MCF 10A (cell line): ENCODE results near the gene MARCOL. TPM values are rescaled to one million over a fixed set of nuclear protein-coding genes. Genes with fewer than 3 reads are reported as not detected.
"Not testable (repeated sequence)": the region's sequence is repeated elsewhere in the genome, so short reads cannot be mapped to it uniquely, and the experiment has no call there.

ENCODE experiments used
- BruUV-seq: library from RNA; stranded (reverse); fragments of 400-500 nt; replicated peaks from 2 replicates; lab custom pipeline; 2021; lab: Mats Ljungman, UMichigan
- CTCF ChIA-PET: fragments of 300-600 bp; sonication (Branson Sonifier 250); formaldehyde crosslinking; extraction: SDS; loops from one replicate; lab custom pipeline; 2021; ENCODE audit warnings: antibody characterized with exemption, inconsistent platforms; lab: Yijun Ruan, JAX
- POLR2A ChIA-PET: fragments of 300-600, 350-650 bp; sonication (Branson Sonifier 250); formaldehyde crosslinking; extraction: SDS; loops from one replicate; lab custom pipeline; 2020; ENCODE audit warnings: antibody characterized with exemption, inconsistent platforms; lab: Yijun Ruan, JAX
- DNase-seq: peaks from one replicate; pipeline ENCODE4 v3.0.0-alpha.2; 2018; ENCODE audit not compliant: unreplicated experiment
- H3K27ac Mint-ChIP-seq: one replicate; pipeline ENCODE4 v1.8.0; 2022; ENCODE audit warnings: mild to moderate bottlenecking, low read depth, mixed read lengths; ENCODE audit not compliant: unreplicated experiment
- H3K27me3 Mint-ChIP-seq: one replicate; pipeline ENCODE4 v1.8.0; 2022; ENCODE audit warnings: mixed read lengths; ENCODE audit not compliant: insufficient read depth, unreplicated experiment
- H3K36me3 Mint-ChIP-seq: one replicate; pipeline ENCODE4 v1.8.0; 2022; ENCODE audit warnings: mild to moderate bottlenecking, moderate library complexity, mixed read lengths; ENCODE audit not compliant: insufficient read depth, unreplicated experiment
- H3K4me1 Mint-ChIP-seq: one replicate; pipeline ENCODE4 v1.8.0; 2022; ENCODE audit warnings: mixed read lengths; ENCODE audit not compliant: insufficient read depth, unreplicated experiment
- H3K4me3 Mint-ChIP-seq: one replicate; pipeline ENCODE4 v1.8.0; 2022; ENCODE audit warnings: mild to moderate bottlenecking, moderate library complexity, mixed read lengths; ENCODE audit not compliant: unreplicated experiment
- H3K9me3 Mint-ChIP-seq: one replicate; pipeline ENCODE4 v1.8.0; 2022; ENCODE audit warnings: mixed read lengths; ENCODE audit not compliant: unreplicated experiment
- intact Hi-C: fragments of 100-400 bp; cut with micrococcal nuclease; formaldehyde crosslinking; loops from 2 replicates; pipeline ENCODE4 v1.14.1; 2022
- total RNA-seq: library from RNA; stranded (reverse); gene quantifications from 2 replicates; pipeline ENCODE4 v1.2.3, GENCODE V29; 2022
- TF ChIP-seq, protein P1 (sequence below): fragments of 200-600 bp; IDR thresholded peaks from one replicate; pipeline ENCODE4 v1.8.0; 2022; ENCODE audit warnings: antibody characterized with exemption, mild to moderate bottlenecking; ENCODE audit not compliant: unreplicated experiment

MARCOL gene
- total RNA-seq, 1 experiment from 2014 or later: not detected

DNA sequence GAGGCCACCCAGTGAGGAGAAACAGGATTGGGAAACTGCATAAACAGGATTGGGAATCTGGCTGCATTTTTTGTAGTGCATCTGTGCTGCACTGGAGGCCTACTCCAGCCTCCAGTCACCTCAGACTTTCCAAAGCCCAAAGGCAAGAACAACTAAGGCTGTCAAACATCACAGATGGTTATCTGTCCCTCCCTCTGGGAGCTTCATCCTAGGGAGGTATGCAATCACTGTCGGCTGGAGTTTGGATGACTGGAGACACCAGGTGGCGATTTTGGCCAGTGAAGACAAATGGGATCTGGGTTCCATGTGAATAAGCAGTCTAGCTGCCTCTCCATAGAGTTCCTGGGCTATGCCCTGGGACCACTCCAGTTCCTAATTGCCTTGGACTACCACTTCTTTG is 21.0 kb downstream of the MARCOL start:
- H3K9me3 Mint-ChIP-seq: peaks cover 30% of the 10 kb centered on the region
- no peak overlapping the region for H3K27ac Mint-ChIP-seq
- ChIA-PET CTCF (interaction anchor here (0.7 kb wide), 1 partner anchor 24 kb away, joined by 3 read pairs; no protein-coding TSS in a partner anchor), POLR2A (interaction anchor here (0.9 kb wide), 1 partner anchor 17 kb away, joined by 3 read pairs; no protein-coding TSS in a partner anchor)
- H3K27me3 Mint-ChIP-seq: no peaks in the 10 kb centered on the region
- no TSS peak for BruUV-seq
- DNase-seq: no peak
- TF ChIP-seq, protein P1, sequence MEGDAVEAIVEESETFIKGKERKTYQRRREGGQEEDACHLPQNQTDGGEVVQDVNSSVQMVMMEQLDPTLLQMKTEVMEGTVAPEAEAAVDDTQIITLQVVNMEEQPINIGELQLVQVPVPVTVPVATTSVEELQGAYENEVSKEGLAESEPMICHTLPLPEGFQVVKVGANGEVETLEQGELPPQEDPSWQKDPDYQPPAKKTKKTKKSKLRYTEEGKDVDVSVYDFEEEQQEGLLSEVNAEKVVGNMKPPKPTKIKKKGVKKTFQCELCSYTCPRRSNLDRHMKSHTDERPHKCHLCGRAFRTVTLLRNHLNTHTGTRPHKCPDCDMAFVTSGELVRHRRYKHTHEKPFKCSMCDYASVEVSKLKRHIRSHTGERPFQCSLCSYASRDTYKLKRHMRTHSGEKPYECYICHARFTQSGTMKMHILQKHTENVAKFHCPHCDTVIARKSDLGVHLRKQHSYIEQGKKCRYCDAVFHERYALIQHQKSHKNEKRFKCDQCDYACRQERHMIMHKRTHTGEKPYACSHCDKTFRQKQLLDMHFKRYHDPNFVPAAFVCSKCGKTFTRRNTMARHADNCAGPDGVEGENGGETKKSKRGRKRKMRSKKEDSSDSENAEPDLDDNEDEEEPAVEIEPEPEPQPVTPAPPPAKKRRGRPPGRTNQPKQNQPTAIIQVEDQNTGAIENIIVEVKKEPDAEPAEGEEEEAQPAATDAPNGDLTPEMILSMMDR: no peak
- no peak overlapping the region for H3K4me3 Mint-ChIP-seq
- intact Hi-C loops: no loop called here
- H3K4me1 Mint-ChIP-seq: no peaks in the 10 kb centered on the region
- no peaks in the 10 kb centered on the region for H3K36me3 Mint-ChIP-seq

DNA sequence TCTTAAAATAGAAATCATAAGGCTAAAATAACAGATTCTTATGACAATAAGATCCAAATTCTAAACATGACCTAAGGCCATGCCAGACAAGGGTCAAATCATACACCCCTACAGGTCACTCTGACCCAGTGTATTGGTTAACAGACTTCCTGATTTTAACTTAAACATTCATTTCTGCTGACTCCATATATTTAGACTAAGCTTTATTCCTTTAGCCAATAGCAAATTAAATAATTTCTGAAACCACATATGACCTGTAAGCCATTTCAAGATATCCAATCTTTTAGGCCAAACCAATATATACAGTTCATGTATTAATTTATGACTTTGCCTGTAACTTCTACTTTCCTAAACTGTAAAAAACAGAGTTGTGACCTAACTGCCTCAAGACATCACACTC is 22.9 kb downstream of the MARCOL start:
- no peaks in the 10 kb centered on the region for H3K4me1 Mint-ChIP-seq
- no TSS peak for BruUV-seq
- no peak overlapping the region for H3K27ac Mint-ChIP-seq
- TF ChIP-seq, protein P1: no peak
- no peak overlapping the region for H3K4me3 Mint-ChIP-seq
- CTCF ChIA-PET: interaction anchor here (1.7 kb wide), 1 partner anchor 30 kb away, joined by 4 read pairs; no protein-coding TSS in a partner anchor
- no peaks in the 10 kb centered on the region for H3K36me3 Mint-ChIP-seq
- intact Hi-C loops: no loop called here
- no peak for DNase-seq
- POLR2A ChIA-PET: interaction anchor here (0.6 kb wide), 1 partner anchor 52 kb away, joined by 3 read pairs; no protein-coding TSS in a partner anchor
- H3K27me3 Mint-ChIP-seq: no peaks in the 10 kb centered on the region
- H3K9me3 Mint-ChIP-seq: peaks cover 30% of the 10 kb centered on the region

DNA sequence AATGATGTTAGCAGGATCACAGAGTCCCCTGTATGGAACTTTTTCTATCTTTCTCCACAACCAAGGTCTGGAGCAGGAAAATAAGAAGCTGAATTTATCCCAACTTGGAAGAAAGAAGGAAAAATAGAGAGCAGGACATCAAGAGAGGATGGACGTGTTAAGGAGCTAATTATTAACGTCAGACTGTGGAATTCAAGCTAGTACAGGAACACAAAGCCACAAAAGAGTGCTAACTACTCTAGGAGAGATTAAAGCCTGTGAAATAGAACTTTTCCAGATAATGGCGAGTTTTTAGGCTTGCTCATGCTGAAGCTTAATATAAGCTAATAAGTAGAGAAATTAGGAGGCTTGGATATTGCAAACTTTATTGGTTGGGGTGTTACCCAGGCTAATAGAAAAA is 29.6 kb downstream of the MARCOL start:
- Mint-ChIP-seq H3K4me1 (peaks cover 16% of the 10 kb centered on the region), H3K27ac (peak overlapping the region; percentile 37), H3K36me3 (no peaks in the 10 kb centered on the region), H3K4me3 (no peak overlapping the region), H3K27me3 (no peaks in the 10 kb centered on the region), H3K9me3 (peaks cover 7% of the 10 kb centered on the region)
- POLR2A ChIA-PET: interaction anchor here (0.6 to 1.1 kb wide), 2 partner anchors 91 to 460 kb away, joined by 3 read pairs; no protein-coding TSS in a partner anchor
- TF ChIP-seq, protein P1: no peak
- DNase-seq: no peak
- CTCF ChIA-PET: interaction anchor here (0.6 to 0.7 kb wide), 2 partner anchors 76 to 1094 kb away, joined by 3 to 4 read pairs; no protein-coding TSS in a partner anchor
- intact Hi-C loops: no loop called here
- BruUV-seq: no TSS peak

DNA sequence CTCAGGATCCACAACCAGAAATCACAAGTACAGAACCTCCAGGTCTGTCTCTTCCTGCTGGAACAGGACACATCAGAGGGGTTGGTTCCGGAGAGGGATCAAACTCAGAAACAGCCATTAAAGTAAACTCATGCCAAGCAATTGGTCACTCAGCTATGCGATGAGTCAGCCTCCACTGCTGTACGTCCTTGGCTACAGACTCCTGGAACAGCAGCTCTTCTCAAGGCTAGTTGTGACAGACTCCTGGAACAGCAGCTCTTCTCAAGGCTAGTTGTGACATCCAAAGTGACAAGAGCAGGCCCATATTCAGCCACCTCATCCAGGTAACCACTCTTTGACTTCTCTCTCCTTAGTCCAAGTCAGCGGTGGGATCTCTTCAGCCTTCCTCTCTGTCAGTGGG is 30.2 kb downstream of the MARCOL start, which contains the start of gene SPINK13:
SPINK13 (plus strand) TSS at position 229 of the 400 bp plus-strand sequence. CDS start 1,279 bp downstream, outside the sequence.
- Mint-ChIP-seq H3K27me3 (no peaks in the 10 kb centered on the region), H3K36me3 (no peaks in the 10 kb centered on the region), H3K4me3 (no peak within 1 kb of the TSS), H3K9me3 (peaks cover 5% of the 10 kb centered on the region), H3K4me1 (peaks cover 16% of the 10 kb centered on the region), H3K27ac (peak within 1 kb of the TSS; percentile 37)
- BruUV-seq: no TSS peak
- DNase-seq: peak; percentile 84
- ChIA-PET POLR2A (interaction anchor here (0.6 to 1.1 kb wide), 3 partner anchors 92 to 459 kb away, joined by 3 read pairs; no protein-coding TSS in a partner anchor), CTCF (interaction anchor here (0.7 to 2.8 kb wide), 2 partner anchors 13 to 23 kb away, joined by 3 to 12 read pairs; no protein-coding TSS in a partner anchor)
- TF ChIP-seq, protein P1: no peak
- intact Hi-C loops: no loop called here

DNA sequence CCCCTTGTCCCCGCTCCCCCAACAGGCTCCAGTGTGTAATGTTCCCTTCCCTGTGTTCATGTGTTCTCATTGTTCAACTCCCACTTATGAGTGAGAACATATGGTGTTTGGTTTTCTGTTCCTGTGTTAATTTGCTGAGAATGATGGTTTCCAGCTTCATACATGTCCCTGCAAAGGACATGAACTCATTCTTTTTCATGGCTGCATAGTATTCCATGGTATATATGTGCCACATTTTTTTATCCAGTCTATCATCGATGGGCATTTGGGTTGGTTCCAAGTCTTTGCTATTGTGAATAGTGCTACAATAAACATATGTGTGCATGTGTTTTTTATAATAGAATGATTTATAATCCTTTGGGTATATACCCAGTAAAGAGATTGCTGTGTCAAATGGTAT is 36.8 kb downstream of the MARCOL start:
- H3K36me3 Mint-ChIP-seq, intact Hi-C loops, H3K27me3 Mint-ChIP-seq, H3K4me3 Mint-ChIP-seq, H3K27ac Mint-ChIP-seq, POLR2A ChIA-PET, DNase-seq, BruUV-seq, H3K4me1 Mint-ChIP-seq: not testable (repeated sequence)
- CTCF ChIA-PET: interaction anchor here (0.8 kb wide), 1 partner anchor 102 kb away, joined by 3 read pairs; no protein-coding TSS in a partner anchor
- H3K9me3 Mint-ChIP-seq: peaks cover 13% of the 10 kb centered on the region

DNA sequence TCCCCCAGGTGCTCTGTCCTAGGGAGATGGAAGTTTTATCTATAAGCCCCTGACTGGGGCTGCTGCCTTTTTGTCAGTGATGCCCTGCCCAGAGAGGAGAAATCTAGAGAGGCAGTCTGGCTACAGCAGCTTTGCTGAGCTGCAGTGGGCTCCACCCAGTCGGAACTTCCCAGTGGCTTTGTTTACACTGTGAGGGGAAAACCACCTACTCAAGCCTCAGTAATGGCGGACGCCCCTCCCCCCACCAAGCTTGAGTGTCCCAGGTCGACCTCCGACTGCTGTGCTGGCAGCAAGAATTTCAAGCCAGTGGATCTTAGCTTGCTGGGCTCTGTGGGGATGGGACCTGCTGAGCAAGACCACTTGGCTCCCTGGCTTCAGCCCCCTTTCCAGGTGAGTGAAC is 42.6 kb downstream of the MARCOL start:
- H3K36me3 Mint-ChIP-seq, H3K27ac Mint-ChIP-seq, intact Hi-C loops, H3K4me1 Mint-ChIP-seq, DNase-seq, H3K4me3 Mint-ChIP-seq, POLR2A ChIA-PET, H3K27me3 Mint-ChIP-seq, BruUV-seq: not testable (repeated sequence)
- peaks cover 13% of the 10 kb centered on the region for H3K9me3 Mint-ChIP-seq
- CTCF ChIA-PET: interaction anchor here (0.5 to 5.1 kb wide), 4 partner anchors 10 to 450 kb away, joined by 3 to 25 read pairs (median 4); no protein-coding TSS in a partner anchor
